DMS53 treated with DMSO at 0.1 percent for 48 hours (cell line): Measurements from ENCODE around the gene ARMC3.
A peak's percentile ranks its signal among the peaks of the same experiment; 100 is the strongest.
"Not testable (repeated sequence)": the region's sequence is repeated elsewhere in the genome, so short reads cannot be mapped to it uniquely, and the experiment has no call there.

Experiments used
- DNase-seq: peaks from one replicate; lab custom pipeline; 2025; ENCODE audit not compliant: unreplicated experiment; lab: John Stamatoyannopoulos, UW

The ARMC3 gene, protein sequence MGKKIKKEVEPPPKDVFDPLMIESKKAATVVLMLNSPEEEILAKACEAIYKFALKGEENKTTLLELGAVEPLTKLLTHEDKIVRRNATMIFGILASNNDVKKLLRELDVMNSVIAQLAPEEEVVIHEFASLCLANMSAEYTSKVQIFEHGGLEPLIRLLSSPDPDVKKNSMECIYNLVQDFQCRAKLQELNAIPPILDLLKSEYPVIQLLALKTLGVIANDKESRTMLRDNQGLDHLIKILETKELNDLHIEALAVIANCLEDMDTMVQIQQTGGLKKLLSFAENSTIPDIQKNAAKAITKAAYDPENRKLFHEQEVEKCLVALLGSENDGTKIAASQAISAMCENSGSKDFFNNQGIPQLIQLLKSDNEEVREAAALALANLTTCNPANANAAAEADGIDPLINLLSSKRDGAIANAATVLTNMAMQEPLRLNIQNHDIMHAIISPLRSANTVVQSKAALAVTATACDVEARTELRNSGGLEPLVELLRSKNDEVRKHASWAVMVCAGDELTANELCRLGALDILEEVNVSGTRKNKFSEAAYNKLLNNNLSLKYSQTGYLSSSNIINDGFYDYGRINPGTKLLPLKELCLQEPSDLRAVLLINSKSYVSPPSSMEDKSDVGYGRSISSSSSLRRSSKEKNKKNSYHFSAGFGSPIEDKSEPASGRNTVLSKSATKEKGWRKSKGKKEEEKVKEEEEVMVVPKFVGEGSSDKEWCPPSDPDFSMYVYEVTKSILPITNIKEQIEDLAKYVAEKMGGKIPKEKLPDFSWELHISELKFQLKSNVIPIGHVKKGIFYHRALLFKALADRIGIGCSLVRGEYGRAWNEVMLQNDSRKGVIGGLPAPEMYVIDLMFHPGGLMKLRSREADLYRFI

DNA sequence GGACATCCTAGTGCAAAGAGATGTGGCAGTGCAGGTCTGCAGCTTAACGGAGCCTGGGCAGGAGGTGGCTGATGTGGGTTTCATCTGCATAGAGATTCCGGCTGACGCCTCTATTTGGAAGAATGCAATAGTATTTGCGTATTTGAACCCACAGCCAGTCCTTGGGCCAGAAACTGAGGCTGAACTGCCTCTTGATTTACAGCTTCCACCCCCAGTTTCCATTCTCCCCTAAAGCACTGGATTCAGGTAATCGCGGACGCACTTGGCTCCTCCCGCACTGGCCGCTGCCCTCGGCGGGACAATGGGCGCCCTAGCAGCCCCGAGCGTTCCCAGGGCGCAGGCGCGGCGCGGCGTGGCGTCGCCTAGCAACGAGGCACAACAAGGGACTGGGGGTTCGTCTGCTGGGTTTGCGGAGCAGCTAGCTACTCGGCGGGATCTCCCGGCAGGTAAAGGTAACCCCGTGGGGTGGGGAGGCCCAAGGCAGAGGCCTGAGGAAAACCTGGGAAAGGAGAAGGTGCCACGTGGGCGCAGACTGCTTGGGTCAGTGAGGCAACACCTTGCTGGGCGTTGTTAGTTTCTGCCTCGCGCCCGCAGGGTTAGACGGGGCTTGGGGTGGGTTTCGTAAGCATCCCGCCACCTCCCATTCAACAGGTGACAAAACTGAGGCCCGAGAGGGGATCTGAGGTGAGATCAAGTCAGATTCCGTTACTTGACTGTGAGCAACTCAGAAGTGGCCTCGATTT lies at the start of gene ARMC3:
TSS of gene ARMC3 (plus strand) at position 393 of the 743 bp plus-strand sequence. CDS start 3,944 bp downstream, outside the sequence.
- DNase-seq, result peak; percentile 70

DNA sequence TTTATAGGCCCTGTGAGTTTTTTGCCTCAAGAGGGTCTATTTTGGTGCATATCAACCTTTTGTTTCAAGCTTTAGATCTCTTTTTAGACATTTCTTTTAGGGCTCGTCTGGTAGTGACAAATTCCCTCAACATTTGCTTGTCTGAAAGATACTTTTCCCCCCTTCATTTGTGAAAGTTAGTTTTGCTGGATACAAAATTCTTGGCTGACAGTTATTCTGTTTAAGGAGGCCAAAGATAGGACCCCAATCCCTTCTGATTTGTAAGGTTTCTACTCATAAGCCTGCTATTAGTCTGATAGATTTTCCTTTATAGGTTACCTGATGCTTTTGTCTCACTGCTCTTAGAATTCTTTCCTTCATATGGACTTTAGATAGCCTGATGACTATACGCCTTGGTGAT lies 36.1 kb upstream of the ARMC3 start:
- no peak for DNase-seq

DNA sequence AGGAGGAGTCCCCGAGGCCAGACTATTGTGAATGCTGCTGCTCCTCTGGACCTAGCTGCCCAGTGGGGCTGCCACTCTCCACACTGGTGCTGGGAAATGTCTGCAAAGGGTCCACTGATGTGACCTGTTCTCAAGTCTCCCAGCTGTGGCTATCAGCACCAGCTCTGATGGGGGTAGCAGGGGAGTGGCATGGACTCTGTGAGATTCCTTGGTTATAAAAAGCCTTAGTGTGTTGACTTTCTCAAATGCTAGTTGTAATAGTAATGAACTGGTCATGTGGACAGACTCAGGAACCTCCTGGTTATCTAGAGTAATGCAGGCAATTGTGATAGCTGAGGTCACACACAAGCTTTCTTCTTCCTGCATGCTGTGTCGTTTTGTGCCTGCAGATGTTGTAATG lies 34.1 kb upstream of the ARMC3 start:
- no peak for DNase-seq

DNA sequence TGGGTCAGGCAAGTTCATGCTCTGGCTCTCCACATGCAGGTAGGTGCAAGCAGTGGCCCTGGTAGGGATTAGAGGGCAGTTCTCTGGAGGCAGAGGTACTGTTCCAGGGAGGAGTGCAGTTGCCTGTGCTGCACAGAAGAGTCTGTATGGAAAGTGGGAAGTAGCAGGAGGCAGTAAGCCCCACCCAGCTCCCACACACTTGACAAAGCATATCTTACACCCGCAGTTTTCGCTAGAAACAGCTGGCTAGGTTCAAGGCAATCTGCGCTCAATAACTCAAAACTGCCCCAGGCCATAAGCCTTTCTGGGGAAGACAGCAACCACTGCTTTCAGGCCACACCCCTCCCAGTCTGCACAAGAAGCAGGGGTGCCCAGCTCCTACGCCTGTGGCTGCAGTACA lies 33.1 kb upstream of the ARMC3 start:
- no peak for DNase-seq

DNA sequence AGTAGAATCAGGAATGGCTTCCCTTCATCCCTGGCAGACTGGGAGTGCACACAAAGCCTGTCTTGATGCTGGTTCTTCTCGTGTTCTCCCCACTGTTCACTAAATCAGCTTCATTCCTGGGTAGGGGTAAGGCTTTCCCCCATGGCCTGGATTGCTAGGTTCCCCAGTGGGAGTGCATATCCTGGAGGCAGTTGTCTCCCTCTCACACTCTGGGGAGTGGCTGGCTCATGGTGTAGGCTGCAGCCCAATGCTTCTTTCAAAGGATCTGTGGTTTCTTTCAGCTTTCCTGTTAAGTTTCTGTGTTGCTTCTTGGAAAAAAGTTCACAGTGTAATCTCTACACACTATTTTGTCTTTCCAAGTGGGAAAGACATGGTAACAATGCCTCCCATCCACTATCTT lies 32.6 kb upstream of the ARMC3 start:
- DNase-seq, result no peak

DNA sequence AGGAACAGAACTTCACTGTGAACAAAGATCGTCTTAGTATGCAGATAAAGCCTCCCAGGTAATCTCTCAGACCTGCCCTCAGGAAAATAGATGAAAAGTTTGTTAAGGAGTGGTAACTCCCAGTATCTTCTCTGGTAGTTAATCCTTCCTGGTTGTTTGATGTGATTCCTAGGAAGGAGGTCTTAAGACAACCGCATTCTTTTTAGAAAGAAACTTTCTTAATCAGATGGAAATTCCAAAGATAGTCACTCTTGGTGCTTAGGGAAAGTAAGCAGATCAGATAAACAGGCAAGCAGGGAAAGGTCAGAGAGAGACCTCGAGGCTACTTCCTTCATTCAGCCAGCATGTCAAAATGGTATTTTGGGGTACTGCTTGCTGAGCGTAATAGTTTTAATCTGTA lies 30.5 kb upstream of the ARMC3 start:
- DNase-seq, result no peak

DNA sequence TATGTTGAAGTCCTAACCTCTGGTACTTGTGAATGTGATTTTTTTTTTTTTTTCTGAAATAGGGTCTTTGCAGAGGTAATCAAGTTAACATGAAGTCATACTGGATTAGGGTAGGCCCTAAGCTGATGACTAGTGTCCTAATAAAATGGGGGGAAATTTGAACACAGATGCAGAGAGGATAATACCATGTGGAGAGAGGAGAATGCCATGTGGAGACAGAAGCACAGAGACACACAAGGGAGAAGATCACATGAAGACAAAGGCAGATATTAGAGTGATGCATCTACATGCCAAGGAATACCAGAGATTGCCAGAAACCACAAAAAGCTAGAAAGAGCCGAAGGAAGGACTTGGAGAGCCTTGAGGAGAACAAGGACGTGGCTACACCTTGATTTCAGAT lies 28.5 kb upstream of the ARMC3 start:
- no peak for DNase-seq

DNA sequence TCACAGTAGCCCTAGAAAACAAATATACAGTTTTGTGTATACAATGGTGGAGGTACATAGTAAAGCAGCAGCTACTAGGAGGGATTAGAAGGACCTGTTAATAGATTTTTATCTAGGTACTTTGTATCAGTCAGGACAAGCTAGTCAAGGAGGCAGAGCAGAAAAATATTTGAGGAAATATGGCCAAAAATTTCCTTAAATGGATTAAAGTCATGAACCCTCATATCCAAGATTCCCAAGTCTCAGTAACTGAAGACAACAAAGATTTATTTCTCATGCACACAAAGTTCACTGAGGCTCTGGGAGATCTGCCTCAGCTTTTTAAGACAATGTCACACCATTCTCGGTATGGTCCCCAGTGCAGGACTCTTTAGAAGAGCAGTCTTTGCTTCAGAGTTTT lies 28.1 kb upstream of the ARMC3 start:
- DNase-seq, result no peak

DNA sequence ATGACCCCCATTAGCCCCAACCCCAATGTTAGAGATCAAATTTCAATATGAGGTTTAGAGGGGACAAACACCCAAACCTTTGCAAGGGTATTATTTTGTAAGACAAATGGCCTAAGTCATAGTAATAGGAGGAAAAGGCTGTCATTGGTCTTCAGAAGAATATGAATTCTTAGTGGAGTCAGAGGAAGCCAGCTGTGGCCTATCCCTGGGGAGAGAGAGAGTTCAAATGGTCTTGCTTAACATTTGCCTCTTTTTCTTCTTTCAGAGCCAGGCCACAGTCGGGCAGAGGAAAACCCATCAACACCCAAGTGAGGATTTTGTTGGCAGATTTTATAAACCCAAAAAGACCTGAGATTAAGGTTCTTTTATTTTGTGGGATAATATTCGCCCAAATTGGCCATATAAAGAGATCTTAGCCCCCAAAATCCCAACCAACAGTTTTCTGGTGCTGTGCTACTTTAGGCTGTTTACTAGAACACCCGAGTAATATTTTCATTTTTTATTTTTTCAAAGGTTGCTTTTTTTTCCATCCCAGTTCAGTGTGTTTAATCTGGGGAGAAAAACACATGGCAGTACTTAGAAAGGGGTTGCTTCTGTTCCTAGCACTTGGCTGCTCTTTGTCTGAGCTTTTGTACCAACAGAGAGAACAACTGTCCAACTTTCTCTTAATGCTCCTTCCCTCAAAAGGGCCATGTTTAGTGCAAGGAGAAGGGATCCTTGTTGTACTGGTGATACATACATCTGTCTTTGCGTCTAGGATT lies 26.8 kb upstream of the ARMC3 start:
- no peak for DNase-seq

DNA sequence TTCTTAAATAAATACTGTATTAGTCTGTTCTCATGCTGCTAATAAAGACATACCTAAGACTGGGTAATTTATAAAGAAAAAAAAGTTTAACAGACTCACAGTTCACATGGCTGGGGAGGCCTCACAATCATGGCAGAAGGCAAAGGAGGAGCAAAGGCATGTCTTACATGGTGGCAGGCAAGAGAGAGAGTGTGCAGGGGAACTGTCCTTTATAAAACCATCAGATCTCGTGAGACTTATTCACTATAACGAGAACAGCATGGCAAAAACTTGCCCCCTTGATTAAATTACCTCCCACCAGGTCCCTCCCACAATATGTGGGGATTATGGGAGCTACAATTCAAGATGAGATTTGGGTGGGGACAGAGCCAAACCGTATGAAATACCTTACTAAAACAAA lies 25.7 kb upstream of the ARMC3 start:
- not testable (repeated sequence) for DNase-seq

DNA sequence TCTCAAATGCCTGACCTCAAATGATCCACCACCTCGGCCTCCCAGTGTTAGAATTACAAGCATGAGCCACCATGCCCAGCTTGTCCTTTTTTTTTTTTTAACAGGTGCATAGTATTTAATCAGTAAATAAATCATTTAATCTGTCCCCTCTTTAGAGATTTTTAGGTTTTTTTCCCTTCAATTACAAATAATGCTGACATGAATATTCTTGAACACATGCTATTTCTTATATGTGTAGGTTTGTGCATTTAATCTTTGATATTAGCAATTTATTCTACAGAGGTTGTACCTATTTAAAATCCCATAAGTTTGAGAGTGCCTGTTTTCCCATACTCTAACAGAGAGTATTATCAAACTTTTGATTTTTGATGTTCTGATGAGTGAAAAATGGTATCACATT lies 24.2 kb upstream of the ARMC3 start:
- DNase-seq, result no peak

DNA sequence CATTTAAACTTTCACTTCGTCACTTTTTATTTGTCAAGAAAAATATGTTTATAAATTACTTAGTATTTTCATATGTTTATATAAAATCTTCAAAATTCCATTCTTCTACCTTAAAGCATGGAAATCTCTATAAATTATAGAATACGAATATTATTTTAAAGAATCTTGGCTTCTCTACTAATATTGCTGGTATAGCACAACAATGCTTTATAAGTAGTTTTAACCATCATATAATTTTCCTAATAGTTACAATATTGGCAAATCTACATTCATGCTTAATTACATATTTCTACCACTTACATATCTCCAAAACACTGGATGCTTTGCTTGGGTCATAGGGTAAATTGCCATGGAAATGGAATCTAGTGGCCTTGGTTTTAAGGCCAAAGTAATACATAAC lies 21.1 kb upstream of the ARMC3 start:
- DNase-seq, result no peak

DNA sequence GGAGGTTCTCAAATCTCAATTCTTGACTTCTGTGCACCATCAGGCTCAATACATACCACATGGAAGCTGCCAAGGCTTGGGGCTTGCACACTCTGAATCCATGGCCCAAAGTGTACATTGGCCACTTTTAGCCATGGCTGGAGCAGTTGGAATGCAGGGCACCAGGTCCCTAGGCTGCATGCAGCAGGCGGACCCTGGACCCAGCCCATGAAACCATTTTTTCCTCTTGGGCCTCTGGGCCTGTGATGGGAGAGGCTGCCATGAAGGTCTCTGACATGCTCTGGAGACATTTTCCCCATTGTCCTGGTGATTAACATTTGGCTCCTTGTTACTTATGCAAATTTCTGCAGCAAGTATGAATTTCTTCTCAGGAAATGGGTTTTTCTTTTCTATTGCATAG lies 19.0 kb upstream of the ARMC3 start:
- DNase-seq, result no peak

DNA sequence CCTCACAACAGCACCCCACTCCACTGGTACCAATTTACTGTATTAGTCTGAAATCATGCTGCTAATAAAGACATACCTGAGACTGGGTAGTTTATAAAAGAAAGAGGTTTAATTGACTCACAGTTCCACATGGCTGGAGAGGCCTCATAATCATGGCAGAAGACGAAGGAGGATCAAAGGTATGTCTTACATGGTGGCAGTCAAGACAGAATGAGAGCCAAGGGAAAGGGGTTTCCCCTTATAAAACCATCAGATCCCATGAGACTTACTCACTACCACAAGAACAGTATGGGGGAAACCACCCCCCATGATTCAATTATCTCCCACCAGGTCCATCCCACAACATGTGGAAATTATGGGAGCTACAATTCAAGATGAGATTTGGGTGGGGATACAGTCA lies 18.2 kb upstream of the ARMC3 start:
- DNase-seq, result not testable (repeated sequence)

DNA sequence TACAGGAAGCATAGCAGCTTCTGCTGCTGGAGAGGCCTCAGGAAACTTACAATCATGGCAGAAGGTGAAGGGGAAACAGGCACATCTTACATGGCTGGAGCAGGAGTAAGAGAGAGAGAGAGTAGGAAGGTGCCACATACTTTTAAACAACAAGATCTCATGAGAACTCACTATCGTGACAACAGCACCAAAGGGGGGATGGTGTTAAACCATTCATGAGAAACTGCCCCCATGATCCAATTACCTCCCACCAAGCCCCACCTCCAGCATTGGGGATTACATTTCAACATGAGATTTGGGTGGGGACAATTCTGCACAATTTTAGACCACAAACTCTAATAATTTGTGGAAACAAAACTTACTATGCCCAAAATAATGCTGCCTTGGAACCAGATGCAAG lies 16.8 kb upstream of the ARMC3 start:
- no peak for DNase-seq

DNA sequence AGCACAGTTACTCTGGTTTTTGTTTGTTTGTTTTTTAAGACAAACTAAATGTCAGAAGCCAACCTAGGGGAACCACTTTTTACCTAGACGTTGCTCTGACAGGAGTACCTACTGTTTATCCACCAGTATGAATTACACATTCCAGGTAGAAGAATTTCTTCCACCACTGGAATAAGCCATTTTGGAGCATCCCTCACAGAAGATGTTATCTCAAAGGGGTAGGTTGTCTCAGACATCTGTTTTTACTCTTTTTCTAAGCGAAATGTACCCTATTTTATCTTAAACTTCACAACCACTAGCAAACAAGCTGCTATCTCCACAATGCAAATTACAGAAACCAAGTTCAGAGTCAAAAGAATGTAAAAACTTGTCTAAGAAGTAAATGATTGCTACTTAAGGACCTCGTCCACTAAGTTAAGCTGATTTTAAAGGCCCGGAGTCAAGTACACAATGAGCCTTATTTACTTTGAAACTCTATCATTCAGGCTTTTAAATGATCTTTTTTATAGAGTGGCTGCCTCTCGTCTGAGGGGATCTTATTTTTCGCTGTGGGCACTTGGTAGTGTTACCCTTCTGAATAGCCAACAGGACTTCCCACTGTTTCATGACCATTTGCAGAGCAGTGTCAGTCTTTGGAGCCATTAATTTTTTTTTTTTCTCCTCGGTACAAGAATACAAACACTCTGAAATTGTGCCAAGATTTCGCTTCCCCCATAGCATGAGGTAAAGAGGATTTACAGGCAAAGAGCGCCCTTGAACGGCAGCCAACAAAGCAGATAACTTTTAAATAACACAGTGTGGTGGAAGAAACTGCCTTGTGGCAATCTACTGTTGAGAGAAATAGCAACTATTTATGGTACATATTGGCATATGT lies 15.7 kb upstream of the ARMC3 start:
- DNase-seq, result no peak

DNA sequence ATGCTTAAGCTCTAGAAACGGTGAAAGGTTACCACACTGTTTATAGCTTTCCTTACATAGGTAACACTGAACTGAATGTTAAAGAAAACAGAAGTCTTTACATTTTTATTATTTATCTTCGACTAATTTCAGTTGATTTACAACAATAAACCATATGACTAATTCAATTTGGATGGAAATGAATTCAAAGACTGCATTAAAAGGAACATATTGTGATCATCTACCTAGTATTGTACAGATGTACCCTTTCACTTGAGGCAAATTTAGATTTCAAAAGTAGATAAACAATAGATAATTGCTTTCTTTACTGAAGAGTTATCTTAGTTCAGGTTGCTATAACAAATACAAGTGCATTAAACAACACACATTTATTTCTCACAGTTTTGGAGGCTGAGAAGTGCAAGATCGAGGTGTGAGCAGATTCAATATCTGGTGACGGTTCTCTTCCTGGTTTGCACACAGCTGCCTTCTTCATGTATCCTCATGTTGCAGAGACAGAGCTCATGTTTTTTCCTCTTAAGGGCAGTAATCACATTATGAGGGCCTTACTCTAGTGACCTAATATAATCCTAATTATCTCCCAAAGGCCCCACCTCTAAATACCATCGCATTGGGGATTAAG lies 15.0 kb upstream of the ARMC3 start:
- DNase-seq, result no peak

DNA sequence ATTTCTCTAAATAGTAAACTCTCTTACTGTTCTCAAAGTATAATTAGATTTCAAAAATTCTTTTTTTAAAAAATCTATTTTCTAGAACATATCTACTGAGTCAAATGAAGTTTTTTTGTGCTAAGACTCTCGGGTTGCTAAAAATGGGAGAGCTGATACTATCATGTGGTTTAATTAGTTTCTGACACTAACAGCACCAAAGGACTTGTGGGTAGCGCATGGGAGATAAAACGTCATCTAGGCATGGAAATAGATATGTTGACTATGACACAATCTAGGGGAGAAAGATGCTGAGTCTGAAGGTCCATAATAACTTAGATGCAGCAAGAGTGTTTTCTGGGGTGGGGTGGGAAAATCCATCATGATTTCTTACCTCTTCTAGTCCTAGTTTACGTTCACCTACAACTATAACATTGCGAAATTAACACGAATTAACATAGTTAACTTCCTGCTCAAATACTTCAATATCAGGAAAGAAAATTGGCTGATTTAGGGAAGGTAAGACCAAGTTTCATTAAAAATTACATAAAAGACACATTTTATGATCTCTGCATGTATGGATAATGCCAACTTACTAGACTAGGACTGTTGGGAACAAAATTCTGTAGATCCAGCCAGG lies 14.3 kb upstream of the ARMC3 start:
- DNase-seq, result no peak

DNA sequence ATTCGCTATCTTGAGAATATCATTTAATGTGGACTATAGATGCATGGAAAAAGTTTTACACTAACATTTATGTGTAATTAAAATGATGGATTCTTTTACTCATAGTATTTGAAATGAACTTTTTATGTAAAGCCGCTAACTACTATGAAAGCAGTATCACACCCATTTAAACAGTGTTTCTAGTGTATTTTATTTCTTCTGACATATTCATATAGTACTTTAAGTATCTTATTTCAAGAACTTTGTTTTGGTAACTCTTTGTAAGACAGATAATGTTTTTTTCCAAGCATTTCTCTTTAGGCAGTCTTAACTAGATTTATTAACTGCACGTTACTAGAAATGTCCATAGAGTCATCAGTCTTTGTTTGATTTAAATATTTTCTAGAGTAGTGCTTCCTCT lies 12.5 kb upstream of the ARMC3 start:
- no peak for DNase-seq
